HUDEP-2 (cell line): Measurements from ENCODE around the gene ARAP3.
"Not testable (repeated sequence)": the region's sequence is repeated elsewhere in the genome, so short reads cannot be mapped to it uniquely, and the experiment has no call there.

Source experiments
- DNase-seq, 76 experiments: peaks; one replicate each; lab custom pipeline; 2025; ENCODE audit not compliant: unreplicated experiment in 76 of 76; lab: John Stamatoyannopoulos, UW

ARAP3 gene

GRCh38 chr5:141623186-141623585, 58.8 kb downstream of the ARAP3 start:
- no peak for DNase-seq

- DNase-seq, result peak; percentile 40 to 98 (median 94)
Measured at GRCh38 chr5:141618804-141619554, 63.1 kb downstream of the ARAP3 start, which contains the start of gene DIAPH1. DIAPH1 (minus strand) TSS chr5:141619000; CDS start chr5:141618914, 86 bp downstream.

- peak in 38 of 76 experiments; percentile 3 to 66 (median 28) for DNase-seq
Measured at GRCh38 chr5:141618030-141618803, 63.8 kb downstream of the ARAP3 start.

- peak in 3 of 76 experiments; percentile 6 to 38 (median 20) for DNase-seq
Measured at GRCh38 chr5:141617682-141618029, 64.4 kb downstream of the ARAP3 start.

GRCh38 chr5:141617128-141617527, 64.9 kb downstream of the ARAP3 start:
- peak in 24 of 76 experiments; percentile 3 to 73 (median 33) for DNase-seq

- DNase-seq, result peak in 1 of 76 experiments; percentile 9
Measured at GRCh38 chr5:141615991-141616720, 65.9 kb downstream of the ARAP3 start.

GRCh38 chr5:141613344-141613743, 68.7 kb downstream of the ARAP3 start:
- DNase-seq, result no peak

GRCh38 chr5:141611289-141611688, 70.7 kb downstream of the ARAP3 start:
- DNase-seq, result no peak

GRCh38 chr5:141609921-141610320, 72.1 kb downstream of the ARAP3 start:
- DNase-seq, result not testable (repeated sequence)

GRCh38 chr5:141609044-141609443, 73.0 kb downstream of the ARAP3 start:
- DNase-seq, result no peak

GRCh38 chr5:141608557-141608956, 73.5 kb downstream of the ARAP3 start:
- DNase-seq, result no peak

- DNase-seq, result no peak
Measured at GRCh38 chr5:141608046-141608445, 74.0 kb downstream of the ARAP3 start.

- DNase-seq, result peak in 70 of 76 experiments; percentile 4 to 88 (median 63)
Measured at GRCh38 chr5:141605523-141606277, 76.3 kb downstream of the ARAP3 start.

GRCh38 chr5:141603923-141604717, 77.9 kb downstream of the ARAP3 start:
- peak in 45 of 76 experiments; percentile 1 to 67 (median 27) for DNase-seq
